Lung (tissue), 12 donors: ENCODE results near the gene SLC8B1. TPM values are rescaled to one million over a fixed set of nuclear protein-coding genes. Genes with fewer than 3 reads are reported as not detected.

Experiments
- ATAC-seq: fragments of 200-7000 bp; cut with Tn5 transposase; one replicate; pipeline ENCODE4 v1.9.1; 2020; ENCODE audit warnings: moderate number of reproducible peaks; ENCODE audit not compliant: insufficient read depth, low FRiP score
- DNase-seq, 3 donors: peaks; one replicate each; pipeline ENCODE4 v3.0.0-alpha.2; 2013 to 2017
- H3K27ac ChIP-seq, 2 donors: one replicate each; pipeline ENCODE4 v1.5.1; 2013; ENCODE audit warnings: mild to moderate bottlenecking in 2 of 2, moderate library complexity in 2 of 2, control low read depth in 1 of 2, inconsistent platforms in 1 of 2, low read depth in 1 of 2, low read length in 1 of 2
- H3K27me3 ChIP-seq, 3 donors: one replicate each; pipeline ENCODE4 v1.5.1; 2013; ENCODE audit warnings: low read length in 2 of 3; ENCODE audit not compliant: control insufficient read depth in 3 of 3, insufficient read depth in 3 of 3
- H3K36me3 ChIP-seq, 4 donors: one replicate each; pipeline ENCODE4 v1.5.1; 2013; ENCODE audit warnings: low read length in 4 of 4, mild to moderate bottlenecking in 1 of 4, moderate library complexity in 1 of 4; ENCODE audit not compliant: control insufficient read depth in 4 of 4, insufficient read depth in 4 of 4
- H3K4me1 ChIP-seq, 5 donors: one replicate each; pipeline ENCODE4 v1.5.1; 2013; ENCODE audit warnings: low read length in 5 of 5, mild to moderate bottlenecking in 2 of 5, moderate library complexity in 1 of 5; ENCODE audit not compliant: control insufficient read depth in 5 of 5, insufficient read depth in 5 of 5
- H3K4me3 ChIP-seq: one replicate; pipeline ENCODE4 v1.5.1; 2013; ENCODE audit warnings: mild to moderate bottlenecking, control low read depth, moderate library complexity
- H3K9ac ChIP-seq, 2 donors: one replicate each; pipeline ENCODE4 v1.5.1; 2013; ENCODE audit warnings: low read length in 2 of 2, control low read depth in 1 of 2; ENCODE audit not compliant: insufficient read depth in 1 of 2
- H3K9me3 ChIP-seq, 4 donors: one replicate each; pipeline ENCODE4 v1.5.1; 2013; ENCODE audit warnings: low read length in 3 of 4, mild to moderate bottlenecking in 1 of 4, moderate library complexity in 1 of 4; ENCODE audit not compliant: control insufficient read depth in 4 of 4, insufficient read depth in 3 of 4
- WGBS, 2 donors: extraction: QIAGEN DNeasy Blood & Tissue Kit; methylation state at CpG; one replicate each; pipeline ENCODE4 v1.1.7; 2013; 5-methylcytosine and 5-hydroxymethylcytosine counted together
- polyA plus RNA-seq, 2 donors: library from polyadenylated mRNA; stranded (reverse); fragments of 200-250 nt; gene quantifications; one replicate each; pipeline ENCODE4 v1.2.1, GENCODE V29; 2013
- total RNA-seq, 2 donors: library from RNA; depleted of rRNA in 1 of 2; stranded (reverse); fragments of >200 nt in 1 of 2; gene quantifications; one replicate each; pipeline ENCODE4 v1.2.1, GENCODE V29; 2014 to 2021
- TF ChIP-seq, protein P1 (sequence below): IDR thresholded peaks from 2 replicates; pipeline ENCODE4 v1.5.1; 2012; ENCODE audit warnings: mild to moderate bottlenecking; ENCODE audit errors: control extremely low read depth, extremely low read depth
- donor health status: control.
- donor health status: control.
- donor health status: Bipolar disorder and iron deficiency.
- donor health status: healthy.
- donor health status: DM: yes; HTN: yes; CAD: no.

Gene SLC8B1
- total and polyA plus RNA-seq, 4 donors: 21.8 to 44.8 (median 32.1) TPM

DNA sequence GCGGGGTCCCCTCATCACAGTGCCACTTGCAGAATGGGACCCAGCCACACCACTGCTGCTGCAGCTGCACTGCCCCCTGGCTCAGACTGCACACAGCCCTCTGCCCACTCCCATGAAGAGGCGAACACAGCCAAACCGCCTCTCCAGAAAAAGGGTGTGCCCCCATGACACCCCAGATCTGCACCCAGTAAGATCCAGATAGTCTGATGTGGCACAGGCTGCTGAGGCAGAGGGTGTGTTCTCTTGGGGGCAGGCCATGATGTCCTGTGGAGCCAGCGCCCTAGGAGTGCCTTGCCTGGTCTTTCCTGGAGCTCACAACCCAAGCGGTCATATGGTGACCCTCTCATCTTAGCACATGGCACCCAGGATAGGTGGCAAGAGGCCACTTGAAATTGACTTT lies 44.4 kb downstream of the SLC8B1 start:
- H3K4me3 ChIP-seq: no peak overlapping the region
- TF ChIP-seq, protein P1, sequence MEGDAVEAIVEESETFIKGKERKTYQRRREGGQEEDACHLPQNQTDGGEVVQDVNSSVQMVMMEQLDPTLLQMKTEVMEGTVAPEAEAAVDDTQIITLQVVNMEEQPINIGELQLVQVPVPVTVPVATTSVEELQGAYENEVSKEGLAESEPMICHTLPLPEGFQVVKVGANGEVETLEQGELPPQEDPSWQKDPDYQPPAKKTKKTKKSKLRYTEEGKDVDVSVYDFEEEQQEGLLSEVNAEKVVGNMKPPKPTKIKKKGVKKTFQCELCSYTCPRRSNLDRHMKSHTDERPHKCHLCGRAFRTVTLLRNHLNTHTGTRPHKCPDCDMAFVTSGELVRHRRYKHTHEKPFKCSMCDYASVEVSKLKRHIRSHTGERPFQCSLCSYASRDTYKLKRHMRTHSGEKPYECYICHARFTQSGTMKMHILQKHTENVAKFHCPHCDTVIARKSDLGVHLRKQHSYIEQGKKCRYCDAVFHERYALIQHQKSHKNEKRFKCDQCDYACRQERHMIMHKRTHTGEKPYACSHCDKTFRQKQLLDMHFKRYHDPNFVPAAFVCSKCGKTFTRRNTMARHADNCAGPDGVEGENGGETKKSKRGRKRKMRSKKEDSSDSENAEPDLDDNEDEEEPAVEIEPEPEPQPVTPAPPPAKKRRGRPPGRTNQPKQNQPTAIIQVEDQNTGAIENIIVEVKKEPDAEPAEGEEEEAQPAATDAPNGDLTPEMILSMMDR: no peak
- H3K36me3 ChIP-seq: peaks cover 6 to 66% (median 19%) of the 10 kb centered on the region in 4 donors
- 96 to 97% methylated on average over 5 of the region's 5 CpGs for WGBS, 2 donors
- no peaks in the 10 kb centered on the region for H3K27me3 ChIP-seq
- ATAC-seq: no peak
- H3K9me3 ChIP-seq: no peaks in the 10 kb centered on the region
- no peak overlapping the region for H3K9ac ChIP-seq
- H3K4me1 ChIP-seq: peaks cover 0 to 9% (median 0%) of the 10 kb centered on the region in 5 donors
- no peak for DNase-seq
- H3K27ac ChIP-seq: no peak overlapping the region

DNA sequence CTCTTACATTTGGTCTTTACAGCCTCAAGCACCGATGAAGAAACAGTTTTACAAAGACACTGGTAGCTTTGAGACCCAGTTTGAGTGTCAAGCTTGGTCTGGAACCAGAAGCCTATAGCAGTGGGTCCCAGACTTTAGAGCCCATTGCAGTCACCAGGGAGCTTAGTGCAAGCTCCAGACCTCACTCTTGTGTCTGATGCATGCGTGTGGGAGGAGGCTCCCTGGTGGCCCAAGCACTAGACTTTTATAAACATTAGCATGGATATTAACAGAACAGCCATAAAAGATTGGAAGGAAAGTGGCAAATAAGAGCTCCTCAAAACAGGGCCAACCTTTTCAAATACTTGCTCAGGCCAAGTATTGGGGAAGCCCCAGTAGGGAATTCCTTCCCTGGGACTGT lies 45.5 kb downstream of the SLC8B1 start:
- Histone ChIP-seq H3K4me1 (peaks cover 0 to 9% (median 0%) of the 10 kb centered on the region in 5 donors), H3K9ac (no peak overlapping the region), H3K27ac (no peak overlapping the region), H3K9me3 (no peaks in the 10 kb centered on the region), H3K27me3 (no peaks in the 10 kb centered on the region), H3K36me3 (peaks cover 6 to 66% (median 19%) of the 10 kb centered on the region in 4 donors), H3K4me3 (no peak overlapping the region)
- WGBS, 2 donors: 83 to 98% methylated on average over 2 of the region's 2 CpGs
- TF ChIP-seq, protein P1: no peak
- no peak for ATAC-seq
- no peak for DNase-seq

DNA sequence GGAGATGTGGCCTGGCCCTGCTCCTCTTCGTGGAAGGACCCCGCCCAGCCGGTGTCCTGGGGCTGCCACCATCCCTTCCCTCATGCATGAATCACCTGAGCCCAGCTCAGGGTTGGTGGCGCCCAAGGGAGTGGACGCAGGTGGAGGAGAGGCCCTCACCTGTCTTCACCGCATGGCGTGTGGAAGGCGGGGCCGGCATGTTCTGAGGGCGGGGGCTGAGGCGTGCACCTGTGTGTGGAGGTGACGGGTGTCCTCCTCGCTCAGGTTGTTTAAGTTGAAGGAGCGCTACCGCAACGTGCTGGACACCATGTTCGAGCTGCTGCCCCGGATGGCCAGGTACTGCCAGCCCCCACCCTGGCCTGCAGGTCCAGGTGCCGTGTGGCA lies 47.0 kb downstream of the SLC8B1 start:
- Histone ChIP-seq H3K27ac (no peak overlapping the region), H3K27me3 (no peaks in the 10 kb centered on the region), H3K4me3 (no peak overlapping the region), H3K9ac (no peak overlapping the region), H3K4me1 (peaks cover 0 to 9% (median 0%) of the 10 kb centered on the region in 5 donors), H3K9me3 (no peaks in the 10 kb centered on the region), H3K36me3 (peaks cover 5 to 56% (median 17%) of the 10 kb centered on the region in 4 donors)
- DNase-seq (no peak), ATAC-seq (no peak)
- WGBS, 2 donors: 94 to 95% methylated on average over 19 of the region's 19 CpGs
- TF ChIP-seq, protein P1: no peak
